GM18517 (cell line): ENCODE measurements around the gene BPIFA1.

Experiments used
- ATAC-seq: cut with Tn5 transposase; IDR thresholded peaks from one replicate; pipeline ENCODE4 v1.9.1; 2021; ENCODE audit warnings: mild to moderate bottlenecking, moderate library complexity; ENCODE audit not compliant: unreplicated experiment

Gene BPIFA1

DNA sequence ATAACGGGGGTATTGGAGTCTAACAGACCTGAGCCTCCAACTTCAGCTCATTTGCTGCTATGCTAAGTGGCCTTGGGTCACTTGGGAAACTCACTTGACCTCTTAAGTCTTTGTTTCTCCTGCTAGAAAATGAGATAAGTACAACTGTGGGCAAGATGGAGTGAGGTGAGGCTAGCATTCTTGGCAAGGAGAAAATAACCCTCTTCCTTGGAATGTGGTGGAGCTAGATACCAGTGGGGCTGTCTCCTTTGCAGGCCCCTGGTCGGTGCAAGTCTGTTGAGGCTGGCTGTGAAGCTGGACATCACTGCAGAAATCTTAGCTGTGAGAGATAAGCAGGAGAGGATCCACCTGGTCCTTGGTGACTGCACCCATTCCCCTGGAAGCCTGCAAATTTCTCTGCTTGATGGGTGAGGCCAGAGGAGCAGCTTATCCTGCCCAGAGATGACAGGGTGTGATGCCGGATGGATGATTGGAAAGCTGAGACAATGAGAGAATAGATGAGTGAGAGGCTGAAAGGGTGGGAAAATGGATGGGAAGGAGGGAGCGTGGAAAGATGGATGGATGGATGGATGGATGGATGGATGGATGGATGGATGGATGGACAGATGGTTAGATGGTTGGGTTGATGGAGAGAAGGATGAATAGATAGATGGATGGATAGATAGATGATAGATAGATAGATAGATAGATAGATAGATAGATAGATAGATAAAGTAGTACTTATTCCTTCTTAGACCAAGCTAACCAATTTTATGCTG lies 4.4 kb downstream of the BPIFA1 start:
- no peak for ATAC-seq

DNA sequence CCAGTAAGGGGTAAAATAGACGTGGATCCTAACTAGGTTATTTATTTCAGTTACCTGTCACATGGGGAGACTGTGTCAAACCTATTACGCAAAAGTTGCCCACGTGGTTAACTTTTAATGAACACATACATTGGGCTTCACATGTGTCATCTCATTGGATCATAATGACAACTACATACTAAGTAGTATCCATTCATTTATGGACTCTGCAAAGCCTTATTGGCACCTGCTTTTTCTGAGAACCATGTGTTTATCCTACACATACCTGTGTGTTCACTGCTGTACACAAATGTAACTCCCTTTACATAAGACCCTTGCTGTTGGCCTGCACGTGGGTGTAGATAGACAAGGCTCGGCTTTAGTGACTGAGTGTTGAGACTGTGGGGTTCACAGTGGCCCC lies 5.1 kb downstream of the BPIFA1 start:
- ATAC-seq = no peak

DNA sequence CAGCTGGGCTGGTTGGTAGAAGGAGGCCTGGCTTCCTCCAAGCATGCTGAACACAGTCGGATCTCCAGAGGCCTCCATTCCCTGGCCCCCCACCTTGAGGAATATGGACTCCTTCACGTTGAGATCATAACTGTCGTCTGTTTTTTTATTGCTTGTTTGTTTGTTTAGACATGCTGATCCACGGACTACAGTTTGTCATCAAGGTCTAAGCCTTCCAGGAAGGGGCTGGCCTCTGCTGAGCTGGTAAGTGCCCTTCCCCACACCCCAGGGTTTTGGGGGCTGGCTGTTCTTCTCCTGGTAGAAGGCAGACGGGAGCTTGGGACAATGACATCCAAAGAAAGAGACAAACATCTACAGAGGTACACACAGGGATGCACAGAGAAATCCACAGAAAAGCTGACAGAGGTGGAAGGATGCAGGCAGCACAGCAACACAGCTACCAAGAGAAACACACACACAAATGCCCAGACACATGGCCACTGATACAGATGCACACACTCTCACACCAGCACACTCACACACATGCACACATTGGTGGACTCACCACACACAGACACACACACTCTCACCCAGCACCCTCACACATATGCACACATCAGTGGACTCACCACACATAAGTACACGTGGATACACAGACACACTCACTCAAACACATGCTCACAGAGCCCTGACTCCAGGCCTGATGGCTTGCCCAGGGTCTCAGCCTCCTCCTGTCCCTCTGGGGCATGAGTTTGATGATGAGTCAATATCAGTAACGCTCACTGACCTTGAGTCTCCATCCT lies 6.7 kb downstream of the BPIFA1 start:
- ATAC-seq = no peak

DNA sequence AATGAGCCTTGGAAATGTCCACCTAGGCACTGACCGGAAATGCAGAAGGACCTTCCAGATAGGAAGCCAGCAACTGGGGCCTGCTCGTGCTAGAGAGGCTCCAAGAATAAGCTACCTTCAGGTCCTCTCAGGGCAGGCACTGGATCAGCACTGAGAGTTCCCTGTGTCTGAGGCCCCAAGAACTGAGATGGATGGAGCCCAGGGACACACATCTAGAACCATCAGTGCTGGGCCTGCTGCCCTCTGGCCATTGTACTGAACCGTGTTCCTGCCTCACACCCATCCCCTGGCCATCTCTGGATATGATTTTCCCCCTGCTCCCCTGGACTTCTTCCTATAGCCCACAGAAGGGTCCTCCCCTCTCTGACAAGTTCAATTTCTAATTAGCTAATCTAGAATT lies 10.3 kb downstream of the BPIFA1 start:
- ATAC-seq = no peak

DNA sequence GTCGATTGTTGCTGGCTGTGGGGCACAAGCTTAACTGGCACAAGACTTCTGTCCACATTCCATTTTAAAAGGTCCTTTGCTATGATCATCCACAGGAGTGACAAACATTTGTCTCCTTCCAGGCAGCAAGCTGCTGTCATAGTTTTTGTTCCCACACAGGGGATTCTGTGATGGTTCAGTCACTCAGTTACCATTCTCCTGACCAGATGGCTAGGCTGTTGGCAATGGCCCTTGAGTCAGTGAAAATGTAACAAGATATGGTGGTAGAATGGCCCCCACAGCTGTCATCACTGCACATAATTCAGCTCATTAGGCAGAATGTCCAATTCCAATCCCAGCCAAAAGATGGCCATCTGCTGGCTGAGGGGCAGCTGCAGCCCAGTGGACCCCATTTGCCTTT lies 13.7 kb downstream of the BPIFA1 start:
- no peak for ATAC-seq

- no peak for ATAC-seq
Observed at GRCh38 chr20:33250666-33251065, 14.9 kb downstream of the BPIFA1 start.

DNA sequence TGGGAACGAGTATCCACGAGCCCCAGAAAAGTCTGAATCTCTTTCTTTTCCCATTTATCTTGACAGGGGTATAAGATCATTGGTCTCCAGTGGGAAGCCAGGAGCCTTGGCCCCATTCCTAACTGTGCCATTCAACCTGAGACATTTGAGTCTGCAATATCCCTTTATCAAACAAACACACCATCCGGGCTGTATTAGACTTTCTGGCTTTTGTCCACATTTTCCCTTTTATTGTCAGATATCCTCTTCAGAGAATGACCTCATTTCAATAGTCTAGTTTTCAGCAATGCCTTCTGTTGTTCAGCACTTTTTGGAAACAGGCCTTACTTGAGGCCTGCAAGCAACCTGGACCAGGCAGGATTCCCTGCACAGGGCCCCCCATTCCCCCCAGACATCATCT lies 15.7 kb downstream of the BPIFA1 start:
- no peak for ATAC-seq

GRCh38 chr20:33252460-33252859 lies 16.7 kb downstream of the BPIFA1 start:
- ATAC-seq = no peak

DNA sequence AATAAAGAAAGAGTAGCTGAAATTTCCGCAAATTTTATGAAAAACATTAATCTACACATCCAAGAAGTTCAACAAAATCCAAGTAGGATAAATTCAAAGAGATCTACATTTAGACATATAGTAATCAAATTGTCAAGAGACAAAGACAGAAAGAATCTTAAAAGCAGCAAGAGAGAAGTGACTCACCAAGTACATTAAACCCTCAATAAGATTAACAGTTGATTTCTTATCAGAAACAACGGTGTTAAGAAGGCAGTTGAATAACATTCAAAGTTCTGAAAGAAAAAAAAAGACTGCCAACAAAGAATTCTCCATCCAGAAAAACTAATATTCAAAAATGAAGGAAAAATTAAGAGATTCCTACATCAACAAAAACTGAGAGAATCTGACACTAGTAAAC lies 19.2 kb downstream of the BPIFA1 start:
- ATAC-seq = no peak

- no peak for ATAC-seq
Observed at GRCh38 chr20:33257237-33257636, 21.4 kb downstream of the BPIFA1 start.

- no peak for ATAC-seq
Observed at GRCh38 chr20:33259371-33259770, 23.6 kb downstream of the BPIFA1 start.

DNA sequence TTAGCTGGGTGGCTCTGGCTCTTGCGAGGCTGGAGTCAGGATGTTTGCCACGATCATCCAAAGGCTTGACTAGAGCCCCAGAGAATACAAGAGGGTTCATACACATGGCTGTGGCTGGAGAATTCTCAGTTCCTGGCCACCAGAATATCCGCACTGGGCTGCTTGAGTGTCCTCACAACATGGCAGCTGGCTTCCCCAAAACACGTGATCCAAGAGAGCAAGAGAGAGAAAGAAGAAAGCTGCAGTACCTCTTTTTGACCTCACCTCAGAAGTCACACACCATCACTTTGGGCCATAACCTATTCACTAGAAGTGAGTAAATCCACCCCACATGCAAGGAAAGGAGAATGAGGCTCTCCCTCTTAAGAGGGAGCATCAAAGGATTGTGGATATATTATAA lies 25.7 kb downstream of the BPIFA1 start:
- ATAC-seq = no peak

DNA sequence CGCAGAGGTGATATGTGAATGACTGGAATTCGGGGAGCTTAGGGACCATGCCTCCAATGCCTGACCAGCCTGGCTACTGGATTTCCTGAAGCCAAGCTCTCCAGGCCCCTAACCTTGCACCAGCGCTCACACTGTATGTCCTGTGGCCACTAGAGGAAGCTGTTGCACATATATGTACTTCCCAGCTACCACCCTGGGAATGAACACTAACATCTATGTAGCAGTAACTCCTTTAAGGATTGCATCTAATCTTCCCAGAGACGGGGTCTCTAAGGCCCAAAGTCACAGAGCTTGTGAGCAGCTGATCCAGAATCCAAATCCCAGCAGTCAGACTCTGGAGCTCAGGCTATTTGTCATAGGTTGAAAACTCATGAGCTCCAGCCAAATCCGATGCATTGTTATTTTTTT lies 26.9 kb downstream of the BPIFA1 start:
- ATAC-seq = no peak

DNA sequence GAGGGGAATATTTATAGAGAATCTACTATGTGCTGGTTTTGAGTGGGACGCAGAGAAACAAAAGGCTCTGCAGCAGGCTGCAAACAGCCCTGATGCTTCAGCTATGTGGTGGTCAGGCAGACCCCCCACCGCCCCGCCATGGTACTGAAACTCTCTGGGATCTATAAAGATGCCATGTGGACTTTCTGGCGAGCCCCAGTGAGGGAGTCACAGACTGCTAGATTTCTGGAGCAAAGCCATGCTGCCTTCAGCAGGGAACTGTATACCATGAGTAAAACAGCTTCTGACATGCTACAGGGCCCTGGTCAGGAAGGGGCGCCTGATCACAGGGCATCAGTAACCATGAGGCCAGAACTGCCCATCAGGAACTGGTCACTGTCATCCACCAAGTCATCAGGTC lies 28.0 kb downstream of the BPIFA1 start:
- no peak for ATAC-seq

- ATAC-seq = no peak
Observed at GRCh38 chr20:33267701-33268100, 31.9 kb downstream of the BPIFA1 start.

DNA sequence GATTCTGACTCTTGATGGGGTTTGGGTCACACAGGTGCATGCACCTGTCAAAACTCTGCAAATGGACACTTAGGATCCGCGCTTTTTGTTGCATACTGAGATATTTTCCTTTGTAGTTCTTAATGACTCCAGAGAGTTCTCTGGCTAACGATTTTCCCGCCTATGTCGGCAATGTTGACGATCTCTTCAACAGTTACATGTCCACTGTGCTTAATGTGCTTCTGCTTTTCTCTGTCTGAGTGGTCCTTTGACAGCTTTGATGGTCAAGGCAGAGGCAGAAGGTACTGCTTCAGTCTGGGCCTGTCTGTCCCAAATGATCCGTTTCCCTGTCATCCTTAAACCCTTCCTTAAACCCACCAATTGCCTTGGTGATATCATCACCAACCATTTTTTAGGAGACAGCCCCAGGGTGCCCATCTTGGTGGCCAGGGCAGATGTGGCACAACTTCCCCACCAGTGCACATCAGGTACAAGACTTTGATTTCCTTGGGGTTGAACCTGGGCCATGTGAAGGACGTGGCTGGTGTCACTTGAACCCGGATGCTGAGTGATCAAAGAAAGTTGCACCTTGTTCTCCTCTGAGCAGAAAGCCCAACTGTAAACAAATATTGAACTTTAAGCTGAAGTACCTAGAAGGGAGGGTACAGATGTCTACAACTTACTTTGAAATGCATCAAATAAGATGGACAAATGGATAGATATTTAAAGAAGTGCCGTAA lies 36.5 kb downstream of the BPIFA1 start:
- ATAC-seq = no peak

GRCh38 chr20:33273117-33273851 lies 37.5 kb downstream of the BPIFA1 start:
- no peak for ATAC-seq

DNA sequence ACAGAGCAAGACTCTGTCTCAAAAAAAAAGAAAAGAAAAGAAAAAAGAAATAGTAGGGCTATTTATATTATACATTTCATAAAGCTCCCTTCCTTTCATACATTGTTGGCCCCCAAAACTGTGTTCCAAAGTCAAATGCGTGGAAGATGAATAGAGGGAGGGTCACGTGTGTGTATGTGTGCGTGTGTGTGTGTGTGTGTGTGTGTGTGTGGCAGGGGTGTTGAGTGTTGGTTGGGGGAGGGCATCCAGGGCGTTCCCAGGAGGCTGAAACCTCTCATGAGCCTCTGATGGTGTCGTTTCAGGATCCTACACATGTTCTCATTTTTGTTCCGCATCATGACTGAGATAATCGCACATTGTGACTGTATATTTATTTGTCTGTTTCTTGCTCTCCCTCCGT lies 39.4 kb downstream of the BPIFA1 start:
- no peak for ATAC-seq

DNA sequence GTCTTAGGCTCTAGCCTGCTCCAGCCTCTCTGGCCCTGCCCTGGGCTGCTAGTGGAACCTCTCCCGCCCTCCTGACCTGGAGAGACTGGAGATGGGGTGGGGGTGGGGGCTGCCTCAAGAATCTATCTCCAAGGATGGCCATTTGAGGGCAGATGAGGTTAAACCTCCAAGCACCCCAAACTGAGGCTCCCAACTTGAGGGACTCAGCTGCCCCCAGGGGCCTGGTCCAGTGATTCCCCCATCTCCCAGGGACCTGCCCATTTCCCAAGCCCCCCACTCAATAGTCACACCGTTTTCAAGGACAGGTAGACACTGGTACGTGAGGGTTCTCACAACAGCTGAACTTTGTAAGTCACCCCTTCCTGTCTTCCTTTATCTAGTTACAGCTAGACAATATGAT lies 40.1 kb downstream of the BPIFA1 start:
- no peak for ATAC-seq

DNA sequence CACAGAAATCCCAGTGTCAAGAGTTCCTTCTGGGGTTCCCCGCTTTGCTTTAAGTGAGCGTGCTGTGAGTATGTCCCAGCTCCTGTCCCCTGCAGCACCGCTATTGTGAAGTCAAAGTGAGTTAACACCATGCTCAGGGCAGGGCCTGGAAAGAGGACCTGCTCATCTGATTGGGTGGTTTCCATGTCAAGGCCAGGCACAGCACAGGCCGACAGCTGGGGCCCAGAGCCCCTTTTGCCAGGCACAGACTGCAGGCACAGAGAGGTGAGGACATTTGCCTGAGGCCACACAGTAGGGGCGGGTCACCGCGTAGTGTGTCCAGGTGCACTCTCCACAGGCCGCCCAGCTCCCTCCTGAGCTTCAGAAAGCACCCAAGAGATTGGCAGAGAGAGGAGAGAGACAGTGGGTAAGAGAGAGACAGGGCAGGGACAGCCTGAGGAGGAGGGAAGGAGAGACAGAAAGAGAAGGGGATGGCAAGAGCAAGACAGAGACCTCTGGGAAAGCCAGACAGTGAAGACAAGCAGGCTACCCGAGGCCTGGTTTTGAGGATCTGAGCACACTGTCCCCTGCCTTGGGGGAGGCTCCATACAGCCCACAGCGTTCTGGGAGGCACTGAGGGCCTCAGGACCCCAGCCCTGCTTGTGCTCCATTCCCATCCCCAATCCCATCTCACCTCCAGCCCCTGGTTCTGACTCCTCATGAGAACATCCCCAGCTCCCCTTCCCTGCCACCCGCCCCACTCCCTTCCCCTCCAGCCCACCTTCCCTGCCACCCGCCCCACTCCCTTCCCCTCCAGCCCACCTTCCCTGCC lies 40.7 kb downstream of the BPIFA1 start:
- ATAC-seq = no peak
